Activated CD4-positive, alpha-beta memory T cell treated with anti-CD3 and anti-CD28 coated beads for 36 hours (primary cell): ENCODE data around the gene P2RX4. TPM values are rescaled to one million over a fixed set of nuclear protein-coding genes. Genes with fewer than 3 reads are reported as not detected.

Experiments used
- CTCF ChIA-PET: fragments of 350-600 bp; sonication (Branson Sonifier 250); formaldehyde crosslinking; loops from one replicate; lab custom pipeline; 2021; ENCODE audit warnings: antibody characterized with exemption, inconsistent platforms; lab: Charles Lee
- POLR2A ChIA-PET: fragments of 350-600 bp; sonication (Branson Sonifier 250); formaldehyde crosslinking; loops from one replicate; lab custom pipeline; 2021; ENCODE audit warnings: antibody characterized with exemption; lab: Charles Lee
- DNase-seq: peaks from one replicate; pipeline ENCODE4 v3.0.0-alpha.2; 2020
- H3K27ac Mint-ChIP-seq: one replicate; pipeline ENCODE4 v1.8.0; 2021; ENCODE audit warnings: mixed read lengths
- H3K27me3 Mint-ChIP-seq: one replicate; pipeline ENCODE4 v1.8.0; 2021; ENCODE audit warnings: mixed read lengths
- H3K36me3 Mint-ChIP-seq: one replicate; pipeline ENCODE4 v1.8.0; 2021; ENCODE audit warnings: mixed read lengths
- H3K4me1 Mint-ChIP-seq: one replicate; pipeline ENCODE4 v1.8.0; 2021; ENCODE audit warnings: low read depth, mixed read lengths
- H3K4me3 Mint-ChIP-seq: one replicate; pipeline ENCODE4 v1.8.0; 2021; ENCODE audit warnings: mild to moderate bottlenecking, mixed read lengths
- H3K9me3 Mint-ChIP-seq: one replicate; pipeline ENCODE4 v1.8.0; 2021; ENCODE audit warnings: mixed read lengths
- intact Hi-C: fragments of 100-400 bp; cut with micrococcal nuclease; formaldehyde crosslinking; loops from one replicate; pipeline ENCODE4 v1.15.1; 2023
- total RNA-seq, 2 experiments: library from RNA; stranded (reverse); gene quantifications; one replicate each; pipeline ENCODE4 v1.2.3, GENCODE V29; 2021

Gene P2RX4
- total RNA-seq, 2 experiments from 2014 or later, result 53.4 to 57.5 TPM

DNA sequence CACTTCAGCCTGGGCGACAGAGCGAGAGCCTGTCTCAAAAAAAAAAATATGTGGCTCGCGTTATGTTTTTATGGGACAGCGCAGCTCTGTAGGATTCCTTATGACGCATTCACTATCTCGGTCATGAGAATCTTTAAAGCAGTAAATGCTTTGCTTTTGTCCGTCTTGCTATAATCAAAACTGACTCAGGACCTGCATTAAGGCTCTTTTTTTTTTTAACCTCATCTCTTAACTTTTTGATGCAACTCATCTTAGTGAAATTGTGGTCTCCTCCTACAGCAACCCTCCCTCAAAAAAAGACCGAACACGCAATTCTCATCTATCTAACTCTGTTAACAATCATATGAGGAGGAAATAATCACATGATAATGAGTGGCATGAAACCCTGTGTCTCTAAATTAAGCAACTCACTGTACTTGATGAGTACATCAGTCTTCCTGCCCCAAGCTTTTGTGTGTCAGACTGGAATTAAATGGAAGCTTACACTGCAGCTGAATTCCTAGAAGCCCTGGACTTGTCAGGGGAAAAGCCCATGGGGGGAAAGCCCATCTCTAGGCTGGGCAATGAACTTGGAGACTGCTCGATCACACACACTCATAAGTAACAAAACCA is 4.3 kb downstream of the P2RX4 start:
- peak overlapping the region; percentile 93 for H3K27ac Mint-ChIP-seq
- ChIA-PET CTCF (interaction anchor here (0.6 to 3.5 kb wide), 4 partner anchors 10 to 243 kb away, joined by 3 to 17 read pairs (median 6); no protein-coding TSS in a partner anchor), POLR2A (interaction anchor here (0.6 to 2.9 kb wide), 8 partner anchors 9 to 923 kb away, joined by 3 to 17 read pairs (median 4); partner anchors contain the start of gene RNU4-2)
- H3K4me3 Mint-ChIP-seq, result peak overlapping the region; percentile 9
- H3K4me1 Mint-ChIP-seq, result peaks cover 51% of the 10 kb centered on the region
- H3K9me3 Mint-ChIP-seq, result no peaks in the 10 kb centered on the region
- peaks cover 18% of the 10 kb centered on the region for H3K36me3 Mint-ChIP-seq
- H3K27me3 Mint-ChIP-seq, result no peaks in the 10 kb centered on the region
- DNase-seq, result peak; percentile 77
- intact Hi-C loops, result loop anchor here (1.0 to 10.0 kb wide), 7 partner anchors 9 to 529 kb away; partner anchors contain the start of genes MLEC, OASL and RNF34

DNA sequence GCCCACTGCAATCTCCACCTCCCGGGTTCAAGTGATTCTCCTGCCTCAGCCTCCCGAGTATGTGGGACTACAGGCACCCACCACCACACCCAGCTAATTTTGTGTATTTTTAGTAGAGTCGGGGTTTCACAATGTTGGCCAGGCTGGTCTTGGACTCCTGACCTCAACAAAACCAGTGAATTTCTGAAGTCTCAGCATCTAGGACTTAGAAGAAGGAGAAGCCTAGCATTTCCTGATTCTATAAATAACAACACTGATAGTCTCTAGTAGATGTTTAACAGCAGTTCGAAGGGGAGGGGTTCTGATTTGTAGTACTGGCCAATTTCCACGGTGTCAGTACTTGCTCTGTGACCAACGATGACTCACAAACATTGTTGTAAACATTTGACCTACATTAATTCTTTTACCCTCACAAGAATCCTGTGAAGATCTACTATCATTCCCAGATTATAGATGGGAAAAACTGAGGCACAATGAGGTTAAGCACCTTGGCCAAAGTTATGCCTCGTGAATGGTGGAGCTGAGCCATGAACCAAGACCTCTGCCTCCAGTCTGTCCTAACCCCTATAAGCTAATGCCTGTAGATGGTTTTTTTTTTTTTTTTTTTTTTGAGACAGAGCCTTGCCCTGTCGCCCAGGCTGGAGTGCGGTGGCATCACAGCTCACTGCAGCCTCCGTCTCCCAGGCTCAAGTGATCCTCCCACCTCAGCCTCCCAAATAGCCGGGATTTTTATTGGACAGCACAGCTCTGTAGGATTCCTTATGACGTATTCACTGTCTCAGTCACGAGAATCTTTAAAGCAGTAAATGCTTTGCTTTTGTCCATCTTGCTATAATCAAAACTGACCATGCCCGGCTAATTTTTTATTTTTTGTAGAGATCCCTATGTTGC is 5.2 kb downstream of the P2RX4 start:
- intact Hi-C loops, result loop anchor here (1.0 to 10.0 kb wide), 7 partner anchors 8 to 530 kb away; partner anchors contain the start of genes MLEC, OASL and RNF34
- peak; percentile 32 for DNase-seq
- Mint-ChIP-seq H3K36me3 (peaks cover 18% of the 10 kb centered on the region), H3K27me3 (no peaks in the 10 kb centered on the region), H3K27ac (peak overlapping the region; percentile 93), H3K4me3 (peak overlapping the region; percentile 9), H3K9me3 (no peaks in the 10 kb centered on the region), H3K4me1 (peaks cover 48% of the 10 kb centered on the region)
- POLR2A ChIA-PET, result interaction anchor here (0.6 to 2.9 kb wide), 7 partner anchors 9 to 330 kb away, joined by 3 to 17 read pairs (median 4); no protein-coding TSS in a partner anchor
- CTCF ChIA-PET, result interaction anchor here (0.5 to 3.5 kb wide), 5 partner anchors 9 to 80 kb away, joined by 3 to 17 read pairs (median 4); no protein-coding TSS in a partner anchor

DNA sequence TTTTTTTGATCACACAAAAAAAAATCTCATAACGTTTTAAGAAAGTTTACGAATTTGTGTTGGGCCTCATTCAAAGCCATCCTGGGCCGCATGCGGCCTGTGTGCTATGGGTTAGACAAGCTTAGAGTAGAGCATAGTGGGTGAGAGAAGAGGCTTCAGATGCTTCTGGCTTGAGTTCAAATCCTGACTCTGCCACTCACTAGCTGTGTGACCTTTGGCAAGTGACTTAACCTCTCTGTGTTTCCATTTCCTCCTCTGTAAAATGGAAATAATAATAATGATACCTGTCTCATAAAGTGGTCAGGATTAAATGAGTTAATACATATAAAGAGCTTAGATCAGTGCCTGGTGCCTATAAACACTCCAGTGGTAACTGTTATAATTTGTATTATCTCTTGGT is 6.2 kb downstream of the P2RX4 start:
- no peak for DNase-seq
- Mint-ChIP-seq H3K27ac (peak overlapping the region; percentile 93), H3K4me1 (peaks cover 48% of the 10 kb centered on the region), H3K9me3 (no peaks in the 10 kb centered on the region), H3K36me3 (peaks cover 20% of the 10 kb centered on the region), H3K27me3 (no peaks in the 10 kb centered on the region), H3K4me3 (no peak overlapping the region)
- CTCF ChIA-PET, result interaction anchor here (0.8 to 3.5 kb wide), 4 partner anchors 8 to 84 kb away, joined by 3 to 17 read pairs (median 6); partner anchors contain the start of gene P2RX7
- intact Hi-C loops, result loop anchor here (10.0 kb wide), 1 partner anchor 531 kb away; the partner anchor contains the start of gene MLEC
- POLR2A ChIA-PET, result interaction anchor here (2.9 kb wide), 1 partner anchor 8 kb away, joined by 17 read pairs; no protein-coding TSS in a partner anchor

DNA sequence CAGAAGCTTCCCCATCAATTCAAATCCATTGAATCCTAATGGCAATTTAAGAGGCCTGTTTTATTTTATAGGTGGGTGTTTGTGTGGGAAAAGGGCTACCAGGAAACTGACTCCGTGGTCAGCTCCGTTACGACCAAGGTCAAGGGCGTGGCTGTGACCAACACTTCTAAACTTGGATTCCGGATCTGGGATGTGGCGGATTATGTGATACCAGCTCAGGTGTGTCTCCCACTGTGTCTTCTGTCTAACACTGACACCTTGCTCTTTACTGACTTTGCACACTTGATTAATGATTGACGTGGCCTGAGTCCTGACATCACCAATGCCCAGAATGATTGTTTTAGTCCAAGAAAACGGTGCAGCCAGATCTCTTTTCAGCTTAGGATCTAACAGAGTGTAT is 7.1 kb downstream of the P2RX4 start:
- Mint-ChIP-seq H3K4me3 (no peak overlapping the region), H3K27ac (peak overlapping the region; percentile 9), H3K27me3 (no peaks in the 10 kb centered on the region), H3K9me3 (no peaks in the 10 kb centered on the region), H3K4me1 (peaks cover 46% of the 10 kb centered on the region), H3K36me3 (peaks cover 21% of the 10 kb centered on the region)
- intact Hi-C loops, result loop anchor here (10.0 kb wide), 1 partner anchor 532 kb away; the partner anchor contains the start of gene MLEC
- no peak for DNase-seq
- ChIA-PET POLR2A (no interaction called here), CTCF (interaction anchor here (0.8 to 3.5 kb wide), 4 partner anchors 13 to 107 kb away, joined by 3 to 17 read pairs (median 4); partner anchors contain the start of gene P2RX7)

DNA sequence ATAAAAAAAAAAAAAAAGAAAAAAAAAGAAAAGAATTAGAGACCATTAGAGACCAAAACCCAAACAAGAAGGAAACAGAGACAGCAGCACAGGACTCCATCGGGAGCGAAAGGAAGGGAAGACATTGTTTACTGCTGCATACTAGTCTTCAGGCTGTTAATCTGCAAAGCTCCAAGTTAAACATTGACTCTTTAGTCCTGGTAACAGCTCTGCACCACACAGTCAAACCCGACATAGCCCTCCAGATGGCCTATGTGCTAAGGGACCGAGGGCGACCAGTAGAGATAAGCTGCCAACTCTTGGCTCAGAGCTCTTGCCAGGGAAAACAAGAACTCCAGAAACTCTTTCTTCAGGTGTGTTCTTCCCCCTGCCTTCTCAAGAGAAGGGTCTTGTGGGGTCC is 7.8 kb downstream of the P2RX4 start:
- DNase-seq, result no peak
- H3K36me3 Mint-ChIP-seq, result peaks cover 24% of the 10 kb centered on the region
- peaks cover 45% of the 10 kb centered on the region for H3K4me1 Mint-ChIP-seq
- H3K27ac Mint-ChIP-seq, result peak overlapping the region; percentile 33
- ChIA-PET POLR2A (no interaction called here), CTCF (interaction anchor here (3.5 kb wide), 1 partner anchor 13 kb away, joined by 17 read pairs; no protein-coding TSS in a partner anchor)
- no peaks in the 10 kb centered on the region for H3K27me3 Mint-ChIP-seq
- intact Hi-C loops, result loop anchor here (10.0 kb wide), 1 partner anchor 533 kb away; the partner anchor contains the start of gene MLEC
- H3K4me3 Mint-ChIP-seq, result no peak overlapping the region
- no peaks in the 10 kb centered on the region for H3K9me3 Mint-ChIP-seq

GRCh38 chr12:121218588-121219352 is 8.8 kb downstream of the P2RX4 start:
- peaks cover 45% of the 10 kb centered on the region for H3K4me1 Mint-ChIP-seq
- ChIA-PET POLR2A (interaction anchor here (0.6 kb wide), 1 partner anchor 9 kb away, joined by 3 read pairs; no protein-coding TSS in a partner anchor), CTCF (interaction anchor here (1.3 to 1.4 kb wide), 2 partner anchors 11 kb away, joined by 3 to 4 read pairs; no protein-coding TSS in a partner anchor)
- no peak for DNase-seq
- no peaks in the 10 kb centered on the region for H3K9me3 Mint-ChIP-seq
- no peak overlapping the region for H3K27ac Mint-ChIP-seq
- intact Hi-C loops, result loop anchor here (10.0 kb wide), 1 partner anchor 534 kb away; the partner anchor contains the start of gene MLEC
- no peak overlapping the region for H3K4me3 Mint-ChIP-seq
- H3K27me3 Mint-ChIP-seq, result no peaks in the 10 kb centered on the region
- H3K36me3 Mint-ChIP-seq, result peaks cover 34% of the 10 kb centered on the region

DNA sequence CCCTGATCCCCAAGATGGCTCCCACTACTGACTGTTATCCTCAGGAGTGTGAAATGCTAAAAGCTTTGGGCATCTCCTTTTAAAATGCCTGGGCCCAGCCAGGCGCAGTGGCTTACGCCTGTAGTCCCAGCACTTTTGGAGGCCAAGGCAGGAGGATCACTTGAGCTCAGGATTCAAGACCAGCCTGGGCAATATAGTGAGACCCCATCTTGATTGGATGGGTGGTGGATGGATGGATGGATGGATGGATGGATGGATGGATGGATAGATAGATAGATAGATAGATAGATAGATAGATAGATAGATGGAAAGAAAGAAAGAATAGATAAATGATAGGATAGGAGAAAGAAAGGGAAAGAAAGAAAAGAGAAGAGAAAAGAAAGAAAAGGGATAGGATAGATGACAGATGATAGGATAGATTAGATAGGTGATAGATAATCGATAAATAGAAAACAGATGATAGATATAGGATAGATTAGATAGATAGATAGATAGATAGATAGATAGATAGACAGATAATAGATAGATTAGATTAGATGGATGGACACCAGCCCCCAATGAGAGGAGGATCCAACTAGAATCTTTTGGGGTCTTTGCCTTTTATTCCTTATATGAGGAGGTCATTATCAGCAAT is 9.5 kb downstream of the P2RX4 start:
- intact Hi-C loops, result loop anchor here (10.0 kb wide), 1 partner anchor 535 kb away; the partner anchor contains the start of gene MLEC
- Mint-ChIP-seq H3K4me3 (no peak overlapping the region), H3K4me1 (peaks cover 44% of the 10 kb centered on the region), H3K27ac (no peak overlapping the region), H3K9me3 (no peaks in the 10 kb centered on the region), H3K36me3 (peaks cover 34% of the 10 kb centered on the region), H3K27me3 (no peaks in the 10 kb centered on the region)
- DNase-seq, result no peak
- ChIA-PET POLR2A (no interaction called here), CTCF (interaction anchor here (1.3 to 1.4 kb wide), 2 partner anchors 11 to 12 kb away, joined by 3 to 4 read pairs; no protein-coding TSS in a partner anchor)

DNA sequence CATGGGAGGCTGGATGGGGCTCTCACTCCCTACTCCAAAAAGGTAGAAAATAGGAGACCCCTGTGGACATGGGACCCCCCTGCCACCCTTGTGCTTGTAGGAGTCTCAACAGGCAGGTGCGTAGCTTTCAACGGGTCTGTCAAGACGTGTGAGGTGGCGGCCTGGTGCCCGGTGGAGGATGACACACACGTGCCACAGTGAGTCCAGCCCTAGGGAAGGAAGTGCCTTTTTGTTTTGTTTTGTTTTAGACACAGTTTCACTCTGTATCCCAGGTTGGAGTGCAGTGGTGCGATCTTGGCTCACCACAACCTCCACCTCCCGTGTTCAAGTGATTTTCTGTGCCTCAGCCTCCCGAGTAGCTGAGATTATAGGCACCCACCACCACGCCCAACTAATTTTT is 12.9 kb downstream of the P2RX4 start:
- Mint-ChIP-seq H3K4me3 (no peak overlapping the region), H3K36me3 (peaks cover 40% of the 10 kb centered on the region), H3K27ac (peak overlapping the region; percentile 85), H3K27me3 (no peaks in the 10 kb centered on the region), H3K9me3 (no peaks in the 10 kb centered on the region), H3K4me1 (peaks cover 43% of the 10 kb centered on the region)
- POLR2A ChIA-PET, result interaction anchor here (0.5 to 3.2 kb wide), 2 partner anchors 8 to 122 kb away, joined by 3 to 17 read pairs; no protein-coding TSS in a partner anchor
- CTCF ChIA-PET, result interaction anchor here (0.8 to 2.6 kb wide), 4 partner anchors 16 to 217 kb away, joined by 3 to 13 read pairs (median 4); no protein-coding TSS in a partner anchor
- intact Hi-C loops, result loop anchor here (1.0 kb wide), 1 partner anchor 9 kb away; no protein-coding TSS in a partner anchor
- peak; percentile 42 for DNase-seq

DNA sequence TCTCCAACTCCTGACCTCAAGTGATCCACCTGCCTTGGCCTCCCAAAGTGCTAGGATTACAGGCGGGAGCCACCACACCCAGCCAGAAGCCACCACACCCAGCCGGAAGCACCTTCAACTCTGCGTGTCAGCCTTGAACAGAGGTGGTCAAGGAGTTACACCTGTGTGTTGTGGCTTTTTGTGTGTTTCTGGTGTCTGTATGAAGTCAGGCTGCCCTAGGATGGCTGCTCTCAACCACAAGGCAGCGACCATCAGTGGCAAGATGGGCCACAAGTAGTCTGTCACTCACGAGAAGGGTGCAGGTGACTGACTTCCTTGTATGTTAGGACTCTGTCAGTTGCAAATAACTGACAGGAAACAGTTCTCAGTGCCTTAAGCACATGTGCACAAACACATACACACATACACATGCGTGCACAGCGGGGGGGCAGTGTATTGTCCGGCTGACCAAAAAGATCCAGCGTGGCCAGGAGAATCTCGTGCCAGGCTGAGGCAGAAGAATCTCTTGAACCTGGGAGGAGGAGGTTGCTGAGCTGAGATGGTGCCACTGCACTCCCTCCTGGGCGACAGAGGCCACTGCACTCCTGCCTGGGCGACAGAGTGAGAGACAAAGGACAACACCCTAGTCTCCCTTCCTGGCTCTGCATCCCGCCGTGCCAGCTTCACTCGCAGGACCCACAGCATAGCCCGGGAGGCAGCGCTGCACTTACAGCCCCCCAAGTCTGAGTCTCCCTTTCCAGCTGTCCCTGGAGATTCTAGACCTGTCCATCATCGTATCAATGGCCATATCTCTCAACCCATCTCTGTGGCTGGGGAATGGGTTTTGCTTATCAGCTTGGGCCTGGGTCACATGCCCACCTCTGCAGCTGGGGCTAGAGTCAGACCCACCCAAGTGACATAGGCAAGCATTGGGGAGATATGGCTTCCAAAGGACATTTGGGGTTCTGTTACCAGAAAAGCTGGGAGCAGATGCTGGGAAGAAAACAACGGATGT is 13.7 kb downstream of the P2RX4 start:
- CTCF ChIA-PET, result interaction anchor here (0.9 to 2.6 kb wide), 15 partner anchors 8 to 280 kb away, joined by 3 to 13 read pairs (median 4); partner anchors contain the start of gene C12orf43
- POLR2A ChIA-PET, result interaction anchor here (0.5 to 3.2 kb wide), 4 partner anchors 9 to 436 kb away, joined by 3 to 17 read pairs (median 6); partner anchors contain the start of gene P2RX4
- peak overlapping the region; percentile 85 for H3K27ac Mint-ChIP-seq

More for the DNA sequence above, 13.7 kb downstream of the P2RX4 start:
- H3K4me3 Mint-ChIP-seq, result no peak overlapping the region
- H3K36me3 Mint-ChIP-seq, result peaks cover 40% of the 10 kb centered on the region
- intact Hi-C loops, result loop anchor here (1.0 to 2.0 kb wide), 2 partner anchors 9 to 13 kb away; partner anchors contain the start of gene P2RX4
- H3K27me3 Mint-ChIP-seq, result no peaks in the 10 kb centered on the region
- DNase-seq, result peak; percentile 70
- H3K9me3 Mint-ChIP-seq, result no peaks in the 10 kb centered on the region
- H3K4me1 Mint-ChIP-seq, result peaks cover 43% of the 10 kb centered on the region
